GM19328 (cell line): ENCODE results near the gene LRRC39.
"Not testable (repeated sequence)": the region's sequence is repeated elsewhere in the genome, so short reads cannot be mapped to it uniquely, and the experiment has no call there.

ENCODE experiments used
- ATAC-seq: cut with Tn5 transposase; IDR thresholded peaks from one replicate; pipeline ENCODE4 v1.9.1; 2021; ENCODE audit warnings: mild to moderate bottlenecking, moderate library complexity; ENCODE audit not compliant: unreplicated experiment

The LRRC39 gene

GRCh38 chr1:100178091-100178490 is at the start of gene LRRC39:
Gene LRRC39, minus strand, starts transcription at chr1:100178256. Its CDS starts 9,740 bp downstream, at chr1:100168516.
- no peak for ATAC-seq

- no peak for ATAC-seq
These were observed 44.4 kb upstream of the LRRC39 start for GRCh38 chr1:100222428-100222827.

GRCh38 chr1:100219883-100220282 is 41.8 kb upstream of the LRRC39 start:
- ATAC-seq, result no peak

GRCh38 chr1:100219457-100219856 is 41.4 kb upstream of the LRRC39 start:
- ATAC-seq, result no peak

- no peak for ATAC-seq
These were observed 39.8 kb upstream of the LRRC39 start for GRCh38 chr1:100217834-100218233.

GRCh38 chr1:100215101-100215500 is 37.0 kb upstream of the LRRC39 start:
- ATAC-seq, result no peak

GRCh38 chr1:100213141-100213540 is 35.1 kb upstream of the LRRC39 start:
- ATAC-seq, result no peak

GRCh38 chr1:100206301-100206700 is 28.2 kb upstream of the LRRC39 start:
- ATAC-seq, result no peak

- not testable (repeated sequence) for ATAC-seq
These were observed 27.5 kb upstream of the LRRC39 start for GRCh38 chr1:100205593-100205992.

- not testable (repeated sequence) for ATAC-seq
These were observed 27.0 kb upstream of the LRRC39 start for GRCh38 chr1:100205103-100205502.

GRCh38 chr1:100202703-100203102 is 24.6 kb upstream of the LRRC39 start:
- not testable (repeated sequence) for ATAC-seq

GRCh38 chr1:100200060-100200459 is 22.0 kb upstream of the LRRC39 start:
- not testable (repeated sequence) for ATAC-seq

- no peak for ATAC-seq
These were observed 20.5 kb upstream of the LRRC39 start for GRCh38 chr1:100198596-100198995.

- peak; percentile 54 for ATAC-seq
These were observed 10.6 kb upstream of the LRRC39 start for GRCh38 chr1:100188617-100189016.

GRCh38 chr1:100187912-100188311 is 9.9 kb upstream of the LRRC39 start:
- ATAC-seq, result no peak

- ATAC-seq, result peak; percentile 62
These were observed 6.5 kb upstream of the LRRC39 start for GRCh38 chr1:100184536-100184935.

- no peak for ATAC-seq
These were observed 5.3 kb upstream of the LRRC39 start for GRCh38 chr1:100183370-100183769.

- no peak for ATAC-seq
These were observed 588 bp downstream of the LRRC39 start for GRCh38 chr1:100177295-100178041.

GRCh38 chr1:100168051-100168450 is 10.0 kb downstream of the LRRC39 start:
- no peak for ATAC-seq

GRCh38 chr1:100164702-100165101 is 13.4 kb downstream of the LRRC39 start:
- no peak for ATAC-seq

GRCh38 chr1:100164216-100164615 is 13.8 kb downstream of the LRRC39 start:
- no peak for ATAC-seq

GRCh38 chr1:100162881-100163280 is 15.2 kb downstream of the LRRC39 start:
- ATAC-seq, result no peak

GRCh38 chr1:100152271-100152670 is 25.8 kb downstream of the LRRC39 start:
- ATAC-seq, result peak; percentile 63
